H1 (cell line): Measurements from ENCODE around the gene MEGF11. TPM values are rescaled to one million over a fixed set of nuclear protein-coding genes. Genes with fewer than 3 reads are reported as not detected.

Source experiments
- CBX8 ChIP-seq: fragments of 300-800, 300-1000 bp; sonication (generic); IDR thresholded peaks from 2 replicates; pipeline ENCODE4 v1.7.1; 2016; ENCODE audit warnings: low read depth, low read length, borderline replicate concordance
- CHD7 ChIP-seq: fragments of 300-600 bp; sonication (generic); IDR thresholded peaks from 2 replicates; pipeline ENCODE4 v1.7.1; 2012; ENCODE audit warnings: low read length, moderate library complexity, mild to moderate bottlenecking, inconsistent platforms; ENCODE audit not compliant: insufficient replicate concordance
- CREB1 ChIP-seq: IDR thresholded peaks from 2 replicates; pipeline ENCODE4 v1.6.1; 2012; ENCODE audit warnings: inconsistent platforms
- polyA plus RNA-seq, 7 experiments: library from polyadenylated mRNA; depleted of rRNA in 3 of 7; stranded (reverse) in 5 of 7; unstranded in 2 of 7; fragments of >200 nt in 5 of 7; fragments of 200-250 nt in 2 of 7; gene quantifications; 1 replicate in 5 of 7; 2 replicates in 1 of 7; 4 replicates in 1 of 7; pipeline versions ENCODE4 v1.2.1 to v1.2.3, GENCODE V29; 2011 to 2013; ENCODE audit warnings: missing spikeins in 2 of 7, mixed read lengths in 2 of 7
- total RNA-seq: library from RNA; stranded (reverse); fragmentation: NEBNext Ultra II Directional; extraction: Animal tissue kit (Norgen Biotek cat#: 25700); gene quantifications from 2 replicates; pipeline ENCODE4 v1.2.1, GENCODE V29; 2021

MEGF11 gene
- total and polyA plus RNA-seq, 2 of the 8 experiments (the other 6 are each of a cell fraction or from before 2014, with no cell fraction given) = 4.4 to 4.8 TPM

- no peak for TF ChIP-seq CHD7
- TF ChIP-seq CREB1 = peak; percentile 63
- TF ChIP-seq CBX8 = no peak
Observed at GRCh38 chr15:65862682-65863081, 390.9 kb downstream of the MEGF11 start (continued).
